ENCODE results near the gene TRMT11. TPM values are rescaled to one million over a fixed set of nuclear protein-coding genes. Genes with fewer than 3 reads are reported as not detected.

The TRMT11 gene
- polyA plus RNA-seq, 1 donor (not counting 4 experiments of a cell fraction or from before 2014, with no cell fraction given), result 23.0 TPM

DNA sequence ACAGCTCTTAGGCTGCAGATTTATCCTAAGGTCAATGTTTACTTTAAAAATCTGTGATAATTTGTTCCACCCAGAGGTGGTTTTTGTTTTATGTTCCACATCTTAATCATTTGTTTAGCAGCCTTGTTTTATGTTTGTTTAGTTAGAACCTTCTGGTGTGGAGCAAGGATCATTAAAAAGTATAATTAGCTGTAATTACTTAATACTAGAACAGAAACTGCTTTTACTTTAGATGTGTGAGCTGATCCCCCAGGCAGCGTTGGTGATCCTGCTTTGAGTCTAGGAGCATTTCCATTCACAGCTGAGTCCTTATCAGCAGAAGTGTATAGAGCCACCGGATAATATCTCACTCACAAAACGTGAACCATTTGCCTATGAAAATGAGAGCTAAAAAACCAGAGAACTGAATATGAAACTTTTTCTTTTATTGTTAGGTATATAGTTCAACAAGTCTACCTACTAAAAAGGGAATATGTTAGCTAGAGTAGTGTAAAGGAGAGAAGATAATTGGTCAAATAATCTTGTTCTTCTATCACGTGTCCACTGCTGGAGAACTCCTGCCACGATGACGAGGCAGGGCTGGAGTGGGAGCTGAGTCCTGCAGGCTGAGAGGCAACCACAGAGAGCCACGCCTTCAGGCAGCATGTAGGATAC lies 78.5 kb downstream of the TRMT11 start:
- Histone ChIP-seq H3K4me2 (ENCODE audit: control insufficient read depth, extremely low read depth, insufficient read depth, low read depth, low read length) (no peak overlapping the region), H3K4me1 (ENCODE audit: control insufficient read depth, extremely low read depth, insufficient read depth, low read length) (no peaks in the 10 kb centered on the region), H4K20me1 (ENCODE audit: control insufficient read depth, extremely low read depth, insufficient read depth, low read length) (no peaks in the 10 kb centered on the region), H3K9me3 (ENCODE audit: control insufficient read depth, low read depth, low read length) (no peaks in the 10 kb centered on the region), H3K27me3 (ENCODE audit: control insufficient read depth, extremely low read depth, insufficient read depth, low read length) (no peaks in the 10 kb centered on the region), H3K79me2 (ENCODE audit: control insufficient read depth, insufficient read depth, low read length) (no peaks in the 10 kb centered on the region), H3K4me3 (ENCODE audit: control insufficient read depth in 2 of 3, extremely low read depth in 1 of 3, insufficient read depth in 2 of 3, low read depth in 1 of 3, low read length in 3 of 3) (no peak overlapping the region), H3K9me1 (ENCODE audit: control insufficient read depth, extremely low read depth, insufficient read depth, low read length) (no peaks in the 10 kb centered on the region), H3K36me3 (ENCODE audit: control insufficient read depth in 2 of 2, extremely low read depth in 1 of 2, insufficient read depth in 2 of 2, low read length in 2 of 2) (peaks cover 2 to 5% of the 10 kb centered on the region in 2 experiments), H3K27ac (ENCODE audit: control insufficient read depth, insufficient read depth, low read length) (no peak overlapping the region), H3K9ac (ENCODE audit: control insufficient read depth, extremely low read depth, insufficient read depth, low read length) (no peak overlapping the region), H2AFZ (ENCODE audit: control insufficient read depth, low read length) (no peak overlapping the region)
- dilution Hi-C loops (cut with MboI; ENCODE audit: extremely low pct_ligation_motif_present, low sequenced_read_pairs), result no loop called here
- TF ChIP-seq, protein P1, sequence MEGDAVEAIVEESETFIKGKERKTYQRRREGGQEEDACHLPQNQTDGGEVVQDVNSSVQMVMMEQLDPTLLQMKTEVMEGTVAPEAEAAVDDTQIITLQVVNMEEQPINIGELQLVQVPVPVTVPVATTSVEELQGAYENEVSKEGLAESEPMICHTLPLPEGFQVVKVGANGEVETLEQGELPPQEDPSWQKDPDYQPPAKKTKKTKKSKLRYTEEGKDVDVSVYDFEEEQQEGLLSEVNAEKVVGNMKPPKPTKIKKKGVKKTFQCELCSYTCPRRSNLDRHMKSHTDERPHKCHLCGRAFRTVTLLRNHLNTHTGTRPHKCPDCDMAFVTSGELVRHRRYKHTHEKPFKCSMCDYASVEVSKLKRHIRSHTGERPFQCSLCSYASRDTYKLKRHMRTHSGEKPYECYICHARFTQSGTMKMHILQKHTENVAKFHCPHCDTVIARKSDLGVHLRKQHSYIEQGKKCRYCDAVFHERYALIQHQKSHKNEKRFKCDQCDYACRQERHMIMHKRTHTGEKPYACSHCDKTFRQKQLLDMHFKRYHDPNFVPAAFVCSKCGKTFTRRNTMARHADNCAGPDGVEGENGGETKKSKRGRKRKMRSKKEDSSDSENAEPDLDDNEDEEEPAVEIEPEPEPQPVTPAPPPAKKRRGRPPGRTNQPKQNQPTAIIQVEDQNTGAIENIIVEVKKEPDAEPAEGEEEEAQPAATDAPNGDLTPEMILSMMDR (optimal IDR thresholded peaks at IDR 0.05 in 1 of 3, IDR thresholded peaks at IDR 0.05 in 1 of 3, conservative IDR thresholded peaks at IDR 0.05 in 1 of 3; ENCODE audit: extremely low read depth in 1 of 3, insufficient read depth in 2 of 3, low read length in 3 of 3), result no peak
- no peak for TF ChIP-seq EZH2 (IDR thresholded peaks at IDR 0.05; ENCODE audit: low read length)
- FAIRE-seq (no peak), DNase-seq (ENCODE audit: low read depth, low spot score) (no peak)

DNA sequence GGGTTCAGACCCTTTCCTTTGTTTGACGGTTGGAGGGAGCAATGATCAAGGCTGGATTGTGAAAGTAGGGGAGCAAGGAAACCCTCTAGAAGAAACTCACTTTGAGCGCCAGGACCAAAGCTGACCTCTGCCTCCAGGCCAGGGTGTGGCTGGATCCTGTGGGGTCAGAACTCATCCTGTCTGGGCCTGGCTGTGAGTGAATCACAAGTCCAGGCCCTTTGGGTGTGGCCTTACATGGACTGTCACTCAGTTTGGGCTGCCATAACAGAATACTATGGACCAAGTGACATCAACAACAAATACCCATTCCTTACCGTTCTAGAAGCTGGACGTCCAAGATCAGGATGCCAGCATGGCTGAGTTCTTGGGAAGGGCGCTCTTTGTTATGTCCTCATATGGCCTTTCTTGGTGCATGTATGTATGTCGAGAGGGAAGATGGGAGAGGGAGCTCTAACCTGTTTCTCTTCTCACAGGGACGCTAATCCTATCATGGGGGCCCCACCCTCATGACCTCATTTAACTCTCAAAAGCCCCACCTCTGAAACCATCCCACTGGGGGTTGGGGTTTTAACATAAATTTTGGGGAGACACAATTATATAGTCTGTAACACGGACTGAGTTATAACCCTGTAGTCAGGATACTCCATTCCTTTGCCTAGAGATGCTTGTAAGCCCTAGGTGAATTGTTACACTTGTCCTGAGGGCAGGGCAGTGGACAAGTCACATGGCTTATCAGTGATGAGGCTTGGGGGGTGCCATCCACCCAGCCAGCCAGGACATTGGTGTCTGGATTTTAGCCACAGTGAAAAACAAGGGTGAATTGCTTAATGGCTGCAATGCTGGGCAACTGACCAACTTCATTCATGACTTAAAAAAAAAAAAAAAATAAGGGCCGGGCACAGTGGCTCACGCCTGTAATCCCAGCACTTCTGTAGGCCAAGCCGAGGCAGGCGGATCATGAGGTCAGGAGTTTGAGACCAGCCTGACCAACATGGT lies 80.0 kb downstream of the TRMT11 start:
- Histone ChIP-seq H3K9ac (ENCODE audit: control insufficient read depth, extremely low read depth, insufficient read depth, low read length) (no peak overlapping the region), H3K27me3 (ENCODE audit: control insufficient read depth, extremely low read depth, insufficient read depth, low read length) (no peaks in the 10 kb centered on the region), H3K27ac (ENCODE audit: control insufficient read depth, insufficient read depth, low read length) (no peak overlapping the region), H2AFZ (ENCODE audit: control insufficient read depth, low read length) (no peak overlapping the region), H3K4me2 (ENCODE audit: control insufficient read depth, extremely low read depth, insufficient read depth, low read depth, low read length) (no peak overlapping the region), H4K20me1 (ENCODE audit: control insufficient read depth, extremely low read depth, insufficient read depth, low read length) (no peaks in the 10 kb centered on the region), H3K9me1 (ENCODE audit: control insufficient read depth, extremely low read depth, insufficient read depth, low read length) (no peaks in the 10 kb centered on the region), H3K4me3 (ENCODE audit: control insufficient read depth in 2 of 3, extremely low read depth in 1 of 3, insufficient read depth in 2 of 3, low read depth in 1 of 3, low read length in 3 of 3) (no peak overlapping the region), H3K4me1 (ENCODE audit: control insufficient read depth, extremely low read depth, insufficient read depth, low read length) (no peaks in the 10 kb centered on the region), H3K79me2 (ENCODE audit: control insufficient read depth, insufficient read depth, low read length) (no peaks in the 10 kb centered on the region), H3K36me3 (ENCODE audit: control insufficient read depth in 2 of 2, extremely low read depth in 1 of 2, insufficient read depth in 2 of 2, low read length in 2 of 2) (peaks cover 0 to 4% of the 10 kb centered on the region in 2 experiments), H3K9me3 (ENCODE audit: control insufficient read depth, low read depth, low read length) (no peaks in the 10 kb centered on the region)
- TF ChIP-seq EZH2 (IDR thresholded peaks at IDR 0.05; ENCODE audit: low read length), result no peak
- TF ChIP-seq, protein P1 (optimal IDR thresholded peaks at IDR 0.05 in 1 of 3, IDR thresholded peaks at IDR 0.05 in 1 of 3, conservative IDR thresholded peaks at IDR 0.05 in 1 of 3; ENCODE audit: extremely low read depth in 1 of 3, insufficient read depth in 2 of 3, low read length in 3 of 3), result no peak
- dilution Hi-C loops (cut with MboI; ENCODE audit: extremely low pct_ligation_motif_present, low sequenced_read_pairs), result no loop called here
- FAIRE-seq (no peak), DNase-seq (ENCODE audit: low read depth, low spot score) (no peak)
